Posterior vena cava (tissue), 2 donors: ENCODE results near the gene ZNF227. TPM values are rescaled to one million over a fixed set of nuclear protein-coding genes. Genes with fewer than 3 reads are reported as not detected.
"Not testable (repeated sequence)": the region's sequence is repeated elsewhere in the genome, so short reads cannot be mapped to it uniquely, and the experiment has no call there.

Experiments used
- DNase-seq: peaks from one replicate; pipeline ENCODE4 v3.0.0-alpha.2; 2020; ENCODE audit warnings: low spot score
- intact Hi-C, 2 donors: fragments of 100-400 bp; cut with DNase I; formaldehyde crosslinking; loops; one replicate each; pipeline versions ENCODE4 v1.14.1 to v1.14.2; 2022 to 2023
- total RNA-seq, 2 donors: library from RNA; stranded (reverse); fragmentation: NEBNext Ultra II Directional; extraction: Animal tissue kit (Norgen Biotek cat#: 25700); gene quantifications; one replicate each; pipeline ENCODE4 v1.2.1, GENCODE V29; 2021
- donor health status: DM: yes; HTN: yes; CAD: no.
- donor health status: DM: yes; HTN: yes; CAD: no.

Gene ZNF227
- total RNA-seq, 2 donors from 2014 or later = 13.2 to 14.6 TPM

GRCh38 chr19:44228318-44228717 lies 16.0 kb downstream of the ZNF227 start:
- DNase-seq = no peak
- intact Hi-C loops = no loop called here

DNA sequence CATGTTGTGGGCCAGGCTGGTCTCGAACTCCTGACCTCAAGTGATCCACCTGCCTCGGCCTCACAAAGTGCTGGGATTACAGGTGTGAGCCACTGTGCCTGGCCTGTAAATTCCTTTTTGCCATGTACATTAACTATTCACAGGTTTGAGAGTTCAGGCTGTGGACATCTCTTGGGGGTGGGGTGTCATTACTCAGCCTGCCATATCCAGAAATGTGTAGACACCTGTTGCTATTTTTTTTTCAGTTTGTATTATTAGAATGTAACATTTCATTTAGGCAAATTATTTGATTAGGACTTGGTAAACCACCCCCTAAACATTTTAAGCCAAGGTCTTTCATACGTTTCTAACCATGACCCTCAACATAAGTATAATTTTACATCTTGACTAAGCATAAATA lies 20.5 kb downstream of the ZNF227 start:
- intact Hi-C loops = no loop called here
- DNase-seq = no peak

GRCh38 chr19:44236384-44236783 lies 24.1 kb downstream of the ZNF227 start:
- DNase-seq = no peak
- intact Hi-C loops = no loop called here

DNA sequence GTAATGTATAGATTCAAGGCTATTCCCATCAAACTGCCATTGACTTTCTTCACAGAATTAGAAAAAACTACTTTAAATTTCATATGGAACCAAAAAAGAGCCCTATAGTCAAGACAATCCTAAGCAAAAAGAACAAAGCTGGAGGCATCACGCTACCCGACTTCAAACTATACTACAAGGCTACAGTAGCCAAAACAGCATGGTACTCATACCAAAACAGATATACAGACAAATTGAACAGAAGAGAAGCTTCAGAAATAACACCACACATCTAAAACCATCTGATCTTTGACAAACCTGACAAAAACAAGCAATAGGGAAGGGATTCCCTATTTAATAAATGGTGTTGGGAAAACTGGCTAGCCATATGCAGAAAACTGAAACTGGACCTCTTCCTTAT lies 40.0 kb downstream of the ZNF227 start:
- DNase-seq, intact Hi-C loops: not testable (repeated sequence)

DNA sequence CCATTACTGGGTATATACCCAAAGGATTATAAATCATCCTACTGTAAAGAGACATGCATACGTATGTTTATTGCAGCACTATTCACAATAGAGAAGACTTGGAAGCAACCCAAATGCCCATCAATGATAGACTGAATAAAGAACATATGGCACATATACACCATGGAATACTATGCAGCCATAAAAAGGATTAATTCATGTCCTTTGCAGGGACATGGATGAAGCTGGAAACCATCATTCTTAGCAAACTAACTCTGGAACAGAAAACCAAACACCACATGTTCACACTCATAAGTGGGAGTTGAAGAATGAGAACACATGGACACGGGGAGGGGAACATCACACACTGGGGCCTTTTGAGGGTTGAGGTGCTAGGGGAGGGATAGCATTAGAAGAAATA lies 41.1 kb downstream of the ZNF227 start:
- DNase-seq, intact Hi-C loops: not testable (repeated sequence)

- DNase-seq = no peak
- intact Hi-C loops = no loop called here
Measured at GRCh38 chr19:44254496-44254895, 42.2 kb downstream of the ZNF227 start.

- no peak for DNase-seq
- intact Hi-C loops = no loop called here
Measured at GRCh38 chr19:44255705-44256411, 43.5 kb downstream of the ZNF227 start.

GRCh38 chr19:44258136-44258535 lies 45.8 kb downstream of the ZNF227 start:
- DNase-seq = no peak
- intact Hi-C loops = no loop called here

DNA sequence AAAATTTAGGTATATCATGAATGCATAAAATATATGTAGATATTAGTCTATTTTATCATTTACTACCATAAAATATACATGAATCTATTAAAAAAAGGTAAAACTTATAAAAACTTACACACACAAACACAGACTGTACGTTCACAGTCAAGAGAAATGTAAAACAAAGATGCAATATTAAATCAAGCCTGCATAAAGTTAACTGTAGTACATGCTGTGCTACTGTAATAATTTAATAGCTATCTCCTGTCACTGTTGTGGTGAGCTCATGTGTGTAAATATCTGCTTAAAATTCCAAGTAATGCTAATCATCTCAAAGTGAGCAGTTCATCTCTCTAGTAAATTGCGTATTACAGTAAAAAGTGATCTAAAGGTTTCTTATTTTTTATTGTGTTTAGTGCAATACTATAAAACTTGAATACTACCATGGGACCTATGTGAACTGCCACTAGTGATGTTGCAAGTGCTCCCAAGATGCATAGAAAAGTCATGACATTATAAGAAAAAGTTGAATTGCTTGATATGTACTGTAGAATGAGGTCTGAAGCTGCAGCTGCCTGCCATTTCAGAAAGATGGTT lies 46.6 kb downstream of the ZNF227 start:
- intact Hi-C loops = no loop called here
- DNase-seq = no peak

- DNase-seq = no peak
- intact Hi-C loops = no loop called here
Measured at GRCh38 chr19:44260343-44260681, 48.0 kb downstream of the ZNF227 start.

- intact Hi-C loops = no loop called here
- no peak for DNase-seq
Measured at GRCh38 chr19:44260695-44261446, 48.5 kb downstream of the ZNF227 start.

GRCh38 chr19:44277331-44277730 lies 65.0 kb downstream of the ZNF227 start:
- intact Hi-C loops = loop anchor here in 1 of 2 donors (10.0 kb wide), 1 partner anchor 417 kb away; the partner anchor contains the start of gene CEACAM16
- no peak for DNase-seq

- no peak for DNase-seq
- intact Hi-C loops = loop anchor here in 1 of 2 donors (10.0 kb wide), 1 partner anchor 417 kb away; the partner anchor contains the start of gene CEACAM16
Measured at GRCh38 chr19:44278181-44278690, 65.9 kb downstream of the ZNF227 start.

DNA sequence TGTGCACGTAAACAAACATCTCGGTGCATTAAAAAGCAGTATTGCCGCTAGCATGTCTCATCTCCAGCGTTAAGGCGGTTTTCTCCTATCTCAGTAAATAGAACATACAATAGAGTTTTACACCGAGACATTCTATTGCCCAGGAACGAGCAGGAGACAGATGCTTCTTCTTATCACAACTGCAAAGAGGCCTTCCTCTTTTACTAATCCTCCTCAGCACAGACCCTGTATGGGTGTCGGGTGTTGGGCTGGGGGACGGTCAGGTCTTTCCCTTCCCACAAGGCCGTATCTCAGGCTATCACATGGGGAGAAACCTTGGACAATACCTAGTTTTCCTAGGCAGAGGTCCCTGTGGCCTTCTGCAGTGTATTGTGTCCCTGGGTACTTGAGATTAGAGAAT lies 68.6 kb downstream of the ZNF227 start:
- intact Hi-C loops = no loop called here
- no peak for DNase-seq

DNA sequence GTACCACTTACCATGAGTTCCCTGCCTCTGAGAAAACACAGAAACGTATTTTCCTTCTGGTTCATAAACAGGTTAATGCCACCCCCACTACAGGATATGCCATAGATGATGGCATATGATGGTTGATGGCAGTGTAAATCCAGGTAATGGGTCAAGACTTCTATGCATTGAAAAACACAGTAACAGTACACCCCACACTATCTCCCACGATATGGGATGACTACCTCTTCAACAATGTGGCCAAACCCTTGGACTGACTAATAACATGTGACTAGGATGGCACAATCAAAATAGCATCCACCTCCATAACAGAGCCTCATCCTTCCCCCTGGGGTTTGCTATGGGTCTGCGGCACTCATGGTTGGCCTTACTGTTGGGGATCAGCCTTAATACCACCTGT lies 70.5 kb downstream of the ZNF227 start:
- intact Hi-C loops = no loop called here
- DNase-seq = no peak

GRCh38 chr19:44284968-44285367 lies 72.6 kb downstream of the ZNF227 start:
- intact Hi-C loops = no loop called here
- no peak for DNase-seq
